ENCODE measurements around the gene NPDC1. TPM values are rescaled to one million over a fixed set of nuclear protein-coding genes. Genes with fewer than 3 reads are reported as not detected.

Gene NPDC1
- total RNA-seq, 4 donors from 2014 or later: 25.2 to 221 (median 59.2) TPM

DNA sequence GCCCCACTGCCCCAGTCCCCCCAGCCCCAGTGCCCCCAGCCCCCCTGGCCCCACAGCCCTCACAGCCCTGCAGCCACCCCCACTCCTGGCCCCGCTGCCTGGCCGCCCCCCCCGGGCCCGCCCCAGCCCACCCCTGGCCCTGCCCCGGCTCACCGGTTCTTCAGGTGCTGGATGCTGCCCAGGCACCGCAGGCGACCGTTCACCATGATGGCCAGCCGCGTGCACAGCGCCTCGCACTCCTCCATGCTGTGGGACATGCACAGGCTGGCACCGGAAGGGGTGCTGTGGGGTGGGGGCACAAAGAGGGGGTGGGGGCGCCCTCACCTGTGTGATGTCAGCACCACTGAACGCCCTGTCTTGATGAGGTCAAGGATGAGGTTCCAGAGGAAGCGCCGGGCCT is 36.8 kb downstream of the NPDC1 start:
- DNase-seq: no peak
- H3K4me1 ChIP-seq: no peaks in the 10 kb centered on the region
- no peaks in the 10 kb centered on the region for H3K9me3 ChIP-seq
- no peak overlapping the region for H3K4me3 ChIP-seq
- TF ChIP-seq, protein P1, sequence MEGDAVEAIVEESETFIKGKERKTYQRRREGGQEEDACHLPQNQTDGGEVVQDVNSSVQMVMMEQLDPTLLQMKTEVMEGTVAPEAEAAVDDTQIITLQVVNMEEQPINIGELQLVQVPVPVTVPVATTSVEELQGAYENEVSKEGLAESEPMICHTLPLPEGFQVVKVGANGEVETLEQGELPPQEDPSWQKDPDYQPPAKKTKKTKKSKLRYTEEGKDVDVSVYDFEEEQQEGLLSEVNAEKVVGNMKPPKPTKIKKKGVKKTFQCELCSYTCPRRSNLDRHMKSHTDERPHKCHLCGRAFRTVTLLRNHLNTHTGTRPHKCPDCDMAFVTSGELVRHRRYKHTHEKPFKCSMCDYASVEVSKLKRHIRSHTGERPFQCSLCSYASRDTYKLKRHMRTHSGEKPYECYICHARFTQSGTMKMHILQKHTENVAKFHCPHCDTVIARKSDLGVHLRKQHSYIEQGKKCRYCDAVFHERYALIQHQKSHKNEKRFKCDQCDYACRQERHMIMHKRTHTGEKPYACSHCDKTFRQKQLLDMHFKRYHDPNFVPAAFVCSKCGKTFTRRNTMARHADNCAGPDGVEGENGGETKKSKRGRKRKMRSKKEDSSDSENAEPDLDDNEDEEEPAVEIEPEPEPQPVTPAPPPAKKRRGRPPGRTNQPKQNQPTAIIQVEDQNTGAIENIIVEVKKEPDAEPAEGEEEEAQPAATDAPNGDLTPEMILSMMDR (IDR thresholded peaks at IDR 0.05): no peak
- no peak for TF ChIP-seq POLR2A (IDR thresholded peaks at IDR 0.05)
- intact Hi-C loops (cut with DNase I; ENCODE audit: low total_unique reads): no loop called here
- H3K36me3 ChIP-seq: no peaks in the 10 kb centered on the region
- no peak overlapping the region for H3K27ac ChIP-seq
- no peaks in the 10 kb centered on the region for H3K27me3 ChIP-seq

DNA sequence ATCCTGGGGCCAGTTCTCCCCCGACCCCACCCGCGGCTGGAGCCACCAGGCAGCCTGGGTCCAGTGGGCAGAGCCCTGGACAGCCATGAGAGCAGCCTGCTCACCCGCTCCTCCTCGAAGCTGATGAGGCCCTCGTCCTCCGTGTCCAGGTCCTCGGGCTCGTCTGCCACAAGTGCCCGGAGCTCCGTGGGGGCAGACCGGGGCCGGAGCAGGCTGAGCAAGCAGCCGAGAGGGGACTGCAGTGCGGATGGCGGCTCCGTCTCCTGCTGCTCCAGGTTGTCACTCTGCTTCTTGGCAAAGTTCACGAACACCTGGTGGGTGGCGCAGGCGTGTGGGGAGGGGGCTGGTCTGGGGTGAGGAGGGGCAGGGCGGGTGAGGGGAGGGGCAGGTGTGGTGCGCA is 37.7 kb downstream of the NPDC1 start:
- Histone ChIP-seq H3K36me3 (no peaks in the 10 kb centered on the region), H3K4me1 (no peaks in the 10 kb centered on the region), H3K27me3 (no peaks in the 10 kb centered on the region), H3K4me3 (no peak overlapping the region), H3K27ac (no peak overlapping the region), H3K9me3 (no peaks in the 10 kb centered on the region)
- no peak for DNase-seq
- intact Hi-C loops (cut with DNase I; ENCODE audit: low total_unique reads): no loop called here
- no peak for TF ChIP-seq POLR2A (IDR thresholded peaks at IDR 0.05)
- TF ChIP-seq, protein P1 (IDR thresholded peaks at IDR 0.05): no peak

DNA sequence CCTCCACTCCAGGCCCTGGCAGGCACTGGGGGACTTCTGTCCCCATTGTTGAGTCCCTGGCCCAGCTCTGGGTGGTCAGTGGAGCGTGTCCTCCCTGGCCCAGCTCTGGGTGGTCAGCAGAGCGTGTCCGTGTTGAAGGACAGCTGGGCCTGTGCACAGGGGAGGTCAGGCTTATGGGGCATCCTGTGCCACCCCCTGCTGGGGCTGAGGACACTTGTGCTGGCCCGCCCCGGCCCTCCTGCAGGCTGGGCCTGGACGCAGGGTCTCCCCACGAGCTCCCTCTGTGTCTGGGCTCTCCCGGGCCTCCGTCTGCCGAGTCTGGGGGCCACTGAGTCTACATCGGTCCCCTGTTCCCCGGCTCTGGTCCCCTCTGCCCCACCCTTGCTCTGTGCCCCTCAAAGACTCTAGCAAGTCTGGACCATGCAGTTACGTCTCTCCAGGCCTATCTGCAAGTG is 38.1 kb downstream of the NPDC1 start:
- Histone ChIP-seq H3K36me3 (no peaks in the 10 kb centered on the region), H3K4me1 (no peaks in the 10 kb centered on the region), H3K9me3 (no peaks in the 10 kb centered on the region), H3K4me3 (no peak overlapping the region), H3K27me3 (no peaks in the 10 kb centered on the region), H3K27ac (no peak overlapping the region)
- TF ChIP-seq, protein P1 (IDR thresholded peaks at IDR 0.05): no peak
- TF ChIP-seq POLR2A (IDR thresholded peaks at IDR 0.05): no peak
- intact Hi-C loops (cut with DNase I; ENCODE audit: low total_unique reads): no loop called here
- no peak for DNase-seq

DNA sequence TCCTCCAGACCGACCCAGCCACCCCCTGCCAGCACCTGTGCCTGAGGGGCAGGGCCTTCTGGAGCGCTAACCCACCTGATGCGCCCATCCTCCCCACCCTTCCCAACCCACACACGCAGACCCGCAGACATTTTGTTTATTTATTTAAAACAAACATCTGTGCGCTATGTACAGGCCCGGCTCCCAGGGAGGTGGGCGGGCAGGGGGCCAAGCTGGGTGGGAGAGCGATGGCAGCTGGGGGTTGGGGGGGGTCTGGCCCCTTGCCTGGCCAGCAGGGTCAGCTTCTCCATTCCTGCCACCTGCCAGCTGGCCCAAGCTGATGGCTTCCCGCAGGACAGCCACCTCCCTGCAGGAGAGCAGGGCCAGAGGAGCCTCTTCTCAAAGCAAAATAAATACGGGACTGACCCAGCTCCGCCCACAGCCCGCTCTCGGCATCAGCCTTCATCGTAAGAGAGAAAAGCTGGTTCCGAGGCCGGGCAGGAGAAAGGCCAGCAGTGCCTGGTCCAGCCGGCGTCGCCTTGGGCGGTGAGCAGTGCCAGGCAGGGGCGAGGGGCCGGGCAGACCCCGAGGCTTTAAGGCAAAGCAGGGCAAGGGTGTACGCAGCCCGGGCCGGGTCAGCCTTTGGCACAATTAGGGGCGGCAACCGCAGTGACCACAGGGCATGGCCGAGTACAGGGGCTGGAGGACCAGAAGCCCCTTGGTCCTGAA is 38.7 kb downstream of the NPDC1 start:
- no peak for DNase-seq
- TF ChIP-seq POLR2A (IDR thresholded peaks at IDR 0.05): no peak
- TF ChIP-seq, protein P1 (IDR thresholded peaks at IDR 0.05): no peak
- Histone ChIP-seq H3K4me1 (no peaks in the 10 kb centered on the region), H3K9me3 (no peaks in the 10 kb centered on the region), H3K27ac (no peak overlapping the region), H3K27me3 (no peaks in the 10 kb centered on the region), H3K4me3 (no peak overlapping the region), H3K36me3 (no peaks in the 10 kb centered on the region)
- intact Hi-C loops (cut with DNase I; ENCODE audit: low total_unique reads): no loop called here

DNA sequence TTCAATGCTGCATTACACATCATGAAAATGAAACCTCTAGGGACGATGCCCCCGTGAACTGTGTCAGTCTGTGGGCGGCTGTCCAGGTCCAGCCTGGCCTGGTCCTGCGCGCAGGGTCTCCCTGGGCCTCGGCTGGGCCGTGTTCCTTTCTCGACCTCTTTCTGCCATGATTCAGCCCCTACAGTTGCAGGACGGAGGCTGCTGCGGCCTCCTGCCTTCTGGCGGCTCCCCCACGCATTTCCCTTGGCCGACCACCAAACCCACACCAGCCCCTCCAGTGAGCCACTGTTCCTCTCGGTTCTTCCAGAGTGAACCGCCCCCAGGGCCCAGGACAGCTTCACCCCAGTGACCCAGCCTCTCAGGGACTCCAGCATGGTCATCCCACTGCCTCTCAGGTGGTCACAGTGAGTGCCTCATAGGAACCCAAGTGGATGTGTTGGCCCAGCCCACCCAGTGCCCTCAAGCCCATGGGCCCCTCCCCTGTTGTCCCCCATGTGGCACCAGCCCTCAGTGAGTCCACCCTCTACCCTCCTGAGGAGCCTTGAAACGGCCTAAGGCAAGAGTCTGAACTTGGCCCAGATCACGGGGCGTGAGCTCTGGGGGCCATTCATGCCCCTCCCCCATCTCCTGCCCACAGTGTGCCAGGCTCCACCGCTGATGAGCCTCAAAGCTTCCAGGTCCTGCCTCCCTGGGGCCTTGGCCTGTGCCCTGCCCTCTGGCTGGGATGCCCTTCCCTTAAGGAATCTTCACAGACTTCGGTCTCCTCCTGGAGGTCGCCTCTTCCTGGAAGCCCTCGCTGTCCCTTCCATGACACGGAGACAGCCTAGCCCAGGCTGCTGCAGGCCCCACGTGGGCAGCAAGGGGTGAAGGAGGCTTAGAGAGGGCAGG is 39.6 kb downstream of the NPDC1 start:
- no peak overlapping the region for H3K27ac ChIP-seq
- no peak overlapping the region for H3K4me3 ChIP-seq
- TF ChIP-seq, protein P1 (IDR thresholded peaks at IDR 0.05): no peak
- no peak for TF ChIP-seq POLR2A (IDR thresholded peaks at IDR 0.05)
- H3K4me1 ChIP-seq: no peaks in the 10 kb centered on the region
- H3K27me3 ChIP-seq: no peaks in the 10 kb centered on the region
- intact Hi-C loops (cut with DNase I; ENCODE audit: low total_unique reads): no loop called here
- no peaks in the 10 kb centered on the region for H3K9me3 ChIP-seq
- DNase-seq: no peak
- no peaks in the 10 kb centered on the region for H3K36me3 ChIP-seq
